AG04450 (cell line): ENCODE measurements around the gene NRL. TPM values are rescaled to one million over a fixed set of nuclear protein-coding genes. Genes with fewer than 3 reads are reported as not detected.

ENCODE experiments used
- CTCF ChIA-PET: fragments of 300-600, 350-600 bp; formaldehyde crosslinking; extraction: SDS; loops from one replicate; lab custom pipeline; 2022; ENCODE audit warnings: antibody characterized with exemption, inconsistent platforms; lab: Charles Lee
- POLR2A ChIA-PET: fragments of 350-600 bp; formaldehyde crosslinking; extraction: SDS; loops from one replicate; lab custom pipeline; 2021; ENCODE audit warnings: antibody characterized with exemption, inconsistent platforms; lab: Yijun Ruan, JAX
- DNase-seq: peaks from one replicate; pipeline ENCODE4 v3.0.0-alpha.2; 2011; ENCODE audit warnings: low read depth, low spot score
- H3K27ac ChIP-seq: one replicate; pipeline ENCODE4 v1.5.1; 2012; ENCODE audit warnings: low read depth, low read length, control low read depth
- H3K27me3 ChIP-seq: one replicate; pipeline ENCODE4 v1.6.0; 2012; ENCODE audit warnings: low read length; ENCODE audit not compliant: control insufficient read depth, insufficient read depth
- H3K4me3 ChIP-seq: 2 replicates; pipeline ENCODE4 v1.5.1; 2011; ENCODE audit warnings: mild to moderate bottlenecking, low read depth, low read length, control low read depth
- H3K9me3 ChIP-seq: 2 replicates; pipeline ENCODE4 v1.5.1; 2012; ENCODE audit warnings: low read length; ENCODE audit not compliant: control insufficient read depth, insufficient read depth
- CTCF ChIP-seq: IDR thresholded peaks from 2 replicates; pipeline ENCODE4 v1.5.1; 2011; ENCODE audit warnings: low read depth, low read length, control low read depth, inconsistent platforms
- polyA plus RNA-seq: library from polyadenylated mRNA; depleted of rRNA; stranded (reverse); fragments of >200 nt; gene quantifications from 2 replicates; pipeline ENCODE4 v1.2.3, GENCODE V29; 2011

The NRL gene
- polyA plus RNA-seq, 1 experiment: 0.41 TPM

- no peaks in the 10 kb centered on the region for H3K9me3 ChIP-seq
- POLR2A ChIA-PET: no interaction called here
- no peak for DNase-seq
- CTCF ChIA-PET: interaction anchor here (0.8 to 1.6 kb wide), 3 partner anchors 9 to 41 kb away, joined by 5 to 6 read pairs (median 6); no protein-coding TSS in a partner anchor
- no peak overlapping the region for H3K4me3 ChIP-seq
- TF ChIP-seq CTCF: no peak
- H3K27me3 ChIP-seq: peaks cover 55% of the 10 kb centered on the region
- H3K27ac ChIP-seq: no peak overlapping the region
These were observed 47.3 kb downstream of the NRL start for GRCh38 chr14:24067133-24068082.

- ChIA-PET POLR2A (no interaction called here), CTCF (interaction anchor here (0.8 to 1.6 kb wide), 3 partner anchors 8 to 42 kb away, joined by 5 to 6 read pairs (median 6); no protein-coding TSS in a partner anchor)
- TF ChIP-seq CTCF: no peak
- Histone ChIP-seq H3K4me3 (no peak overlapping the region), H3K27me3 (peaks cover 52% of the 10 kb centered on the region), H3K9me3 (no peaks in the 10 kb centered on the region), H3K27ac (no peak overlapping the region)
- DNase-seq: no peak
These were observed 48.1 kb downstream of the NRL start for GRCh38 chr14:24066496-24067132.

- POLR2A ChIA-PET: no interaction called here
- CTCF ChIA-PET: interaction anchor here (0.9 to 6.3 kb wide), 3 partner anchors 9 to 43 kb away, joined by 3 to 44 read pairs (median 3); no protein-coding TSS in a partner anchor
- no peak for DNase-seq
These were observed 49.3 kb downstream of the NRL start for GRCh38 chr14:24065408-24065807.

GRCh38 chr14:24064856-24065255, 49.9 kb downstream of the NRL start:
- H3K27ac ChIP-seq: no peak overlapping the region
- ChIA-PET CTCF (interaction anchor here (0.9 to 6.3 kb wide), 3 partner anchors 9 to 44 kb away, joined by 3 to 44 read pairs (median 3); no protein-coding TSS in a partner anchor), POLR2A (no interaction called here)
- no peaks in the 10 kb centered on the region for H3K9me3 ChIP-seq
- H3K4me3 ChIP-seq: no peak overlapping the region
- peaks cover 49% of the 10 kb centered on the region for H3K27me3 ChIP-seq
- no peak for TF ChIP-seq CTCF
- no peak for DNase-seq

More at GRCh38 chr14:24065408-24065807, 49.3 kb downstream of the NRL start:
- H3K4me3 ChIP-seq: no peak overlapping the region
- H3K27ac ChIP-seq: no peak overlapping the region
- TF ChIP-seq CTCF: no peak
- H3K27me3 ChIP-seq: peaks cover 52% of the 10 kb centered on the region
- no peaks in the 10 kb centered on the region for H3K9me3 ChIP-seq
